Measurements from ENCODE around the gene IFNL2.
"Not testable (repeated sequence)": the region's sequence is repeated elsewhere in the genome, so short reads cannot be mapped to it uniquely, and the experiment has no call there.

The IFNL2 gene

GRCh38 chr19:39268085-39268484 is at the start of gene IFNL2:
Gene IFNL2, plus strand, starts transcription at chr19:39268396. Its CDS starts 173 bp downstream, at chr19:39268569.
- DNase-seq (ENCODE audit: low read depth) = not testable (repeated sequence)

- DNase-seq (ENCODE audit: low read depth) = not testable (repeated sequence)
Measured at GRCh38 chr19:39219108-39219507, 49.1 kb upstream of the IFNL2 start.

- DNase-seq (ENCODE audit: low read depth) = no peak
Measured at GRCh38 chr19:39223703-39224279, 44.4 kb upstream of the IFNL2 start.

GRCh38 chr19:39224910-39225309 is 43.3 kb upstream of the IFNL2 start:
- no peak for DNase-seq (ENCODE audit: low read depth)

GRCh38 chr19:39230096-39230764 is 38.0 kb upstream of the IFNL2 start:
- no peak for DNase-seq (ENCODE audit: low read depth)

GRCh38 chr19:39232708-39233107 is 35.5 kb upstream of the IFNL2 start:
- DNase-seq (ENCODE audit: low read depth) = no peak

- no peak for DNase-seq (ENCODE audit: low read depth)
Measured at GRCh38 chr19:39236527-39236926, 31.7 kb upstream of the IFNL2 start.

- DNase-seq (ENCODE audit: low read depth) = no peak
Measured at GRCh38 chr19:39237200-39238184, 30.7 kb upstream of the IFNL2 start.

GRCh38 chr19:39238209-39238608 is 30.0 kb upstream of the IFNL2 start:
- DNase-seq (ENCODE audit: low read depth) = no peak

- DNase-seq (ENCODE audit: low read depth) = no peak
Measured at GRCh38 chr19:39238944-39239343, 29.3 kb upstream of the IFNL2 start.

- DNase-seq (ENCODE audit: low read depth) = no peak
Measured at GRCh38 chr19:39240421-39240820, 27.8 kb upstream of the IFNL2 start.

GRCh38 chr19:39243741-39244140 is 24.5 kb upstream of the IFNL2 start:
- not testable (repeated sequence) for DNase-seq (ENCODE audit: low read depth)

- not testable (repeated sequence) for DNase-seq (ENCODE audit: low read depth)
Measured at GRCh38 chr19:39244410-39245100, 23.6 kb upstream of the IFNL2 start, which contains the start of gene IFNL3. Gene IFNL3, minus strand, starts transcription at chr19:39245006. Its CDS starts 39 bp downstream, at chr19:39244967.

GRCh38 chr19:39245166-39245565 is 23.0 kb upstream of the IFNL2 start:
- not testable (repeated sequence) for DNase-seq (ENCODE audit: low read depth)

GRCh38 chr19:39246951-39247669 is 21.1 kb upstream of the IFNL2 start:
- DNase-seq (ENCODE audit: low read depth) = no peak

- no peak for DNase-seq (ENCODE audit: low read depth)
Measured at GRCh38 chr19:39247701-39248664, 20.2 kb upstream of the IFNL2 start.

- DNase-seq (ENCODE audit: low read depth) = no peak
Measured at GRCh38 chr19:39248806-39249205, 19.4 kb upstream of the IFNL2 start, which contains the start of gene IFNL4. Gene IFNL4, minus strand, starts transcription at chr19:39248856.

GRCh38 chr19:39251081-39251480 is 17.1 kb upstream of the IFNL2 start:
- DNase-seq (ENCODE audit: low read depth) = no peak

- no peak for DNase-seq (ENCODE audit: low read depth)
Measured at GRCh38 chr19:39251846-39252245, 16.4 kb upstream of the IFNL2 start.

- DNase-seq (ENCODE audit: low read depth) = no peak
Measured at GRCh38 chr19:39252458-39252857, 15.7 kb upstream of the IFNL2 start.

All from stimulated activated CD8-positive, alpha-beta memory T cell treated with anti-CD3 and anti-CD28 coated beads, Interleukin-12 subunit alpha, Interleukin-12 subunit beta, amount 100 ng/mL, for 1 hour (primary cell).